RWPE2 (cell line): ENCODE data around the gene PEPD.
"Not testable (repeated sequence)": the region's sequence is repeated elsewhere in the genome, so short reads cannot be mapped to it uniquely, and the experiment has no call there.

Source experiments
- ATAC-seq: fragments of 200-7000 bp; cut with Tn5 transposase; 3 replicates; pipeline ENCODE4 v1.9.1; 2021; ENCODE audit warnings: low read depth
- DNase-seq: peaks from one replicate; pipeline ENCODE4 v3.0.0-alpha.2; 2020; ENCODE audit warnings: low spot score
- H3K27ac ChIP-seq: fragments of 450-650 bp; 2 replicates; pipeline ENCODE4 v1.5.1; 2017; ENCODE audit warnings: mild to moderate bottlenecking; ENCODE audit not compliant: poor library complexity, severe bottlenecking
- H3K27me3 ChIP-seq: fragments of 250-450 bp; sonication (Bioruptor Pico); 2 replicates; pipeline ENCODE4 v1.5.1; 2021; ENCODE audit warnings: mild to moderate bottlenecking, moderate library complexity; ENCODE audit not compliant: insufficient read depth, poor library complexity, severe bottlenecking
- H3K36me3 ChIP-seq: fragments of 250-450 bp; sonication (Bioruptor Pico); 2 replicates; pipeline ENCODE4 v1.5.1; 2020; ENCODE audit warnings: low read depth, mild to moderate bottlenecking, moderate library complexity
- H3K4me1 ChIP-seq: fragments of 250-450 bp; sonication (Bioruptor Pico); 2 replicates; pipeline ENCODE4 v1.5.1; 2021; ENCODE audit warnings: mild to moderate bottlenecking, moderate library complexity; ENCODE audit not compliant: insufficient read depth, poor library complexity, severe bottlenecking
- H3K4me3 ChIP-seq: fragments of 250-450 bp; sonication (Bioruptor Pico); 2 replicates; pipeline ENCODE4 v1.5.1; 2021; ENCODE audit warnings: mild to moderate bottlenecking, moderate library complexity; ENCODE audit not compliant: severe bottlenecking
- H3K9me3 ChIP-seq: fragments of 250-450 bp; sonication (Bioruptor Pico); 2 replicates; pipeline ENCODE4 v1.5.1; 2021; ENCODE audit warnings: mild to moderate bottlenecking, moderate library complexity; ENCODE audit not compliant: severe bottlenecking
- TF ChIP-seq, protein P1 (sequence below): fragments of 450-650 bp; IDR thresholded peaks from one replicate; pipeline ENCODE4 v1.5.1; 2017; ENCODE audit warnings: mild to moderate bottlenecking, moderate library complexity; ENCODE audit not compliant: poor library complexity, severe bottlenecking

Gene PEPD

GRCh38 chr19:33482476-33482875 lies 39.1 kb downstream of the PEPD start:
- no peak overlapping the region for H3K27ac ChIP-seq
- H3K4me3 ChIP-seq = no peak overlapping the region
- DNase-seq (no peak), ATAC-seq (no peak)
- no peaks in the 10 kb centered on the region for H3K9me3 ChIP-seq
- H3K4me1 ChIP-seq = no peaks in the 10 kb centered on the region
- TF ChIP-seq, protein P1, sequence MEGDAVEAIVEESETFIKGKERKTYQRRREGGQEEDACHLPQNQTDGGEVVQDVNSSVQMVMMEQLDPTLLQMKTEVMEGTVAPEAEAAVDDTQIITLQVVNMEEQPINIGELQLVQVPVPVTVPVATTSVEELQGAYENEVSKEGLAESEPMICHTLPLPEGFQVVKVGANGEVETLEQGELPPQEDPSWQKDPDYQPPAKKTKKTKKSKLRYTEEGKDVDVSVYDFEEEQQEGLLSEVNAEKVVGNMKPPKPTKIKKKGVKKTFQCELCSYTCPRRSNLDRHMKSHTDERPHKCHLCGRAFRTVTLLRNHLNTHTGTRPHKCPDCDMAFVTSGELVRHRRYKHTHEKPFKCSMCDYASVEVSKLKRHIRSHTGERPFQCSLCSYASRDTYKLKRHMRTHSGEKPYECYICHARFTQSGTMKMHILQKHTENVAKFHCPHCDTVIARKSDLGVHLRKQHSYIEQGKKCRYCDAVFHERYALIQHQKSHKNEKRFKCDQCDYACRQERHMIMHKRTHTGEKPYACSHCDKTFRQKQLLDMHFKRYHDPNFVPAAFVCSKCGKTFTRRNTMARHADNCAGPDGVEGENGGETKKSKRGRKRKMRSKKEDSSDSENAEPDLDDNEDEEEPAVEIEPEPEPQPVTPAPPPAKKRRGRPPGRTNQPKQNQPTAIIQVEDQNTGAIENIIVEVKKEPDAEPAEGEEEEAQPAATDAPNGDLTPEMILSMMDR = no peak
- no peaks in the 10 kb centered on the region for H3K27me3 ChIP-seq
- H3K36me3 ChIP-seq = no peaks in the 10 kb centered on the region

- TF ChIP-seq, protein P1 = no peak
- Histone ChIP-seq H3K36me3 (no peaks in the 10 kb centered on the region), H3K27me3 (no peaks in the 10 kb centered on the region), H3K4me1 (no peaks in the 10 kb centered on the region), H3K9me3 (no peaks in the 10 kb centered on the region), H3K27ac (no peak overlapping the region), H3K4me3 (no peak overlapping the region)
- no peak for ATAC-seq
- no peak for DNase-seq
These were observed 39.7 kb downstream of the PEPD start for GRCh38 chr19:33481863-33482262.

- not testable (repeated sequence) for H3K27ac ChIP-seq, DNase-seq, H3K36me3 ChIP-seq, H3K27me3 ChIP-seq, H3K4me1 ChIP-seq, ATAC-seq, H3K4me3 ChIP-seq, H3K9me3 ChIP-seq
These were observed 42.0 kb downstream of the PEPD start for GRCh38 chr19:33479570-33479969.

DNA sequence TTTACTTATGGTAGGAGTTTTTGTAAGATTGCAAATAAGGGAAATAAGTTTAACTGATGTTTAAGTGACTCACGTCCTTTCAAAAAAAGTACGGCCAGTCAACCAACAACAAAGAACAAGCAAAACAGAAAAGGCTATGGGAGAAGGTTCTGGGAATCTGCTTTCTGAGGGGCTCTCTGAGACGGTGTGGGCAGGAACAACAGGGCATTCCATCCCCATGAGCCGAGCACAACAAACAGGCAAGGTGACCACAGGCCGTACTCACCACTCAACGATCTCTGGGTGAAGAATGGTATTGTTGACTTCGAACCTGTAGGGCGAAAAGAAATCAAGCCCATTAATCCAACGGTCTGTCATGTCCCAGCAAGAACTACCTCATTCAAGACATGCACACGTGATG lies 43.8 kb downstream of the PEPD start:
- ATAC-seq = no peak

DNA sequence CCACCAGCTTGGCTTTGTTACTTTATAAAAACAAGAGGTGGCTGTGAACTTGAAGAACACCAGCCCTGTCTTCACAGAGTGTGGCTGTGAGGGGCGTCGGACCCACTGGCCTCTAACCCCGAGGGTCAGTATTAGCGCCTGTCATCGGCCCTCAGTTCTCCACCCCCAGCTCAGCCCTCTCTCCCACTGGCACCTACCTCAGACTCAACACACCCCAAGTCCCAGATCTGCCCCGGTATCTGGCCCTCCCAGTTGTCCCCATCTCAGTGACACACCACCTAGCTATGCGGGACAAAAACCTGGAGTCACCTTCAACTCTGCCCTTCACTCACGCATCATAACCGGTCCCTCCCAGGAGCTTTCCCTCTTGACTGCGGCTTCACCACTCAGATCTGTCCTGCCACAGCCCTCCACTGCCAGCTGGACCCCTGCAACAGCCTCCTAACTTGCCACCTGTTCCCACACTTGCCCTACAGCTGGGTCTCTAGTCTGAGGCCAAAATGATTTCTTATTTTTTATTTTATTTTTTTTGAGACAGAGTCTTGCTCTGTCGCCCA lies 45.4 kb downstream of the PEPD start:
- ATAC-seq (no peak), DNase-seq (no peak)
- TF ChIP-seq, protein P1 = no peak
- H3K27ac ChIP-seq = no peak overlapping the region
- peaks cover 9% of the 10 kb centered on the region for H3K4me1 ChIP-seq
- no peaks in the 10 kb centered on the region for H3K9me3 ChIP-seq
- H3K27me3 ChIP-seq = no peaks in the 10 kb centered on the region
- no peaks in the 10 kb centered on the region for H3K36me3 ChIP-seq
- H3K4me3 ChIP-seq = no peak overlapping the region

More for the DNA sequence above, 43.8 kb downstream of the PEPD start:
- DNase-seq = no peak
- H3K4me3 ChIP-seq = no peak overlapping the region
- no peaks in the 10 kb centered on the region for H3K27me3 ChIP-seq
- H3K36me3 ChIP-seq = no peaks in the 10 kb centered on the region
- H3K27ac ChIP-seq = no peak overlapping the region
- TF ChIP-seq, protein P1 = no peak
- H3K4me1 ChIP-seq = peaks cover 9% of the 10 kb centered on the region
- H3K9me3 ChIP-seq = no peaks in the 10 kb centered on the region
